C4-2B (cell line): ENCODE results near the gene KCNT2.

Experiments used
- CTCF ChIP-seq: fragments of 450-650 bp; conservative IDR thresholded peaks from 2 replicates; pipeline ENCODE4 v1.5.1; 2017; ENCODE audit warnings: mild to moderate bottlenecking
- ZFX ChIP-seq: fragments of 450-650 bp; IDR thresholded peaks from 2 replicates; pipeline ENCODE4 v1.6.1; 2017

- no peak for TF ChIP-seq CTCF
- no peak for TF ChIP-seq ZFX
Measured at GRCh38 chr1:196494766-196495165, 113.5 kb downstream of the KCNT2 start.
